Liver (tissue), 9 donors: ENCODE measurements around the gene MTARC2. TPM values are rescaled to one million over a fixed set of nuclear protein-coding genes. Genes with fewer than 3 reads are reported as not detected.
A peak's percentile ranks its signal among the peaks of the same experiment; 100 is the strongest.

Source experiments
- DNase-seq: peaks from one replicate; pipeline ENCODE4 v3.0.0-alpha.2; 2017; ENCODE audit warnings: low spot score
- H3K27ac ChIP-seq, 2 donors: one replicate each; pipeline ENCODE4 v1.7.0; 2013; ENCODE audit warnings: inconsistent platforms in 2 of 2, low read length in 2 of 2, control low read depth in 1 of 2, low read depth in 1 of 2, mild to moderate bottlenecking in 1 of 2
- H3K27me3 ChIP-seq, 4 donors: one replicate each; pipeline versions ENCODE4 v1.6.1 to v1.7.0; 2013; ENCODE audit warnings: low read length in 3 of 4, inconsistent platforms in 1 of 4, mild to moderate bottlenecking in 1 of 4, moderate library complexity in 1 of 4; ENCODE audit not compliant: control insufficient read depth in 4 of 4, insufficient read depth in 4 of 4
- H3K36me3 ChIP-seq, 4 donors: one replicate each; pipeline versions ENCODE4 v1.6.1 to v1.7.0; 2013; ENCODE audit warnings: low read length in 3 of 4, mild to moderate bottlenecking in 3 of 4, low read depth in 1 of 4, moderate library complexity in 1 of 4; ENCODE audit not compliant: control insufficient read depth in 4 of 4, insufficient read depth in 3 of 4
- H3K4me1 ChIP-seq, 4 donors: one replicate each; pipeline versions ENCODE4 v1.6.1 to v1.7.0; 2013; ENCODE audit warnings: low read length in 3 of 4, mild to moderate bottlenecking in 3 of 4, moderate library complexity in 1 of 4; ENCODE audit not compliant: control insufficient read depth in 4 of 4, insufficient read depth in 4 of 4
- H3K4me3 ChIP-seq, 3 donors: one replicate each; pipeline versions ENCODE4 v1.6.1 to v1.7.0; 2013; ENCODE audit warnings: low read length in 3 of 3, control low read depth in 1 of 3, low read depth in 1 of 3, mild to moderate bottlenecking in 1 of 3
- H3K9ac ChIP-seq, 2 donors: one replicate each; pipeline ENCODE4 v1.7.0; 2013; ENCODE audit warnings: low read length in 2 of 2, mild to moderate bottlenecking in 2 of 2, moderate library complexity in 2 of 2, control low read depth in 1 of 2, low read depth in 1 of 2
- H3K9me3 ChIP-seq, 4 donors: one replicate each; pipeline versions ENCODE4 v1.6.1 to v1.7.0; 2013; ENCODE audit warnings: low read length in 3 of 4; ENCODE audit not compliant: control insufficient read depth in 4 of 4
- ATF3 ChIP-seq: IDR thresholded peaks from 2 replicates; pipeline ENCODE4 v1.6.1; 2016; ENCODE audit warnings: antibody characterized with exemption
- EGR1 ChIP-seq, 2 donors: IDR thresholded peaks; 2 replicates each; pipeline ENCODE4 v1.6.1; 2016 to 2018; ENCODE audit warnings: antibody characterized with exemption in 2 of 2, low read depth in 2 of 2
- FOXA1 ChIP-seq: IDR thresholded peaks from 2 replicates; pipeline ENCODE4 v1.6.1; 2016; ENCODE audit warnings: antibody characterized with exemption
- FOXA2 ChIP-seq: IDR thresholded peaks from 2 replicates; pipeline ENCODE4 v1.6.1; 2016; ENCODE audit warnings: antibody characterized with exemption
- GABPA ChIP-seq, 2 donors: IDR thresholded peaks in 1 of 2; conservative IDR thresholded peaks in 1 of 2; 2 replicates each; pipeline ENCODE4 v1.6.1; 2016; ENCODE audit warnings: antibody characterized with exemption in 2 of 2, mild to moderate bottlenecking in 1 of 2, moderate library complexity in 1 of 2
- HNF4A ChIP-seq, 2 donors: conservative IDR thresholded peaks; 2 replicates each; pipeline ENCODE4 v1.6.1; 2016; ENCODE audit warnings: antibody characterized with exemption in 2 of 2, mild to moderate bottlenecking in 2 of 2
- HNF4G ChIP-seq: IDR thresholded peaks from 2 replicates; pipeline ENCODE4 v1.6.1; 2016; ENCODE audit warnings: antibody characterized with exemption
- JUND ChIP-seq, 2 donors: IDR thresholded peaks; 2 replicates each; pipeline ENCODE4 v1.6.1; 2016; ENCODE audit warnings: antibody characterized with exemption in 2 of 2
- NR2F2 ChIP-seq: IDR thresholded peaks from 2 replicates; pipeline ENCODE4 v1.6.1; 2016; ENCODE audit warnings: antibody characterized with exemption
- RAD21 ChIP-seq, 2 donors: IDR thresholded peaks; 2 replicates each; pipeline ENCODE4 v1.6.1; 2016; ENCODE audit warnings: antibody characterized with exemption in 2 of 2, mild to moderate bottlenecking in 2 of 2
- REST ChIP-seq: IDR thresholded peaks from 2 replicates; pipeline ENCODE4 v1.6.1; 2016; ENCODE audit warnings: antibody characterized with exemption, mild to moderate bottlenecking
- RXRA ChIP-seq, 2 donors: IDR thresholded peaks; 2 replicates each; pipeline ENCODE4 v1.6.1; 2017 to 2018; ENCODE audit warnings: antibody characterized with exemption in 2 of 2, mild to moderate bottlenecking in 1 of 2
- SP1 ChIP-seq: IDR thresholded peaks from 2 replicates; pipeline ENCODE4 v1.6.1; 2018; ENCODE audit warnings: antibody characterized with exemption, mild to moderate bottlenecking
- TAF1 ChIP-seq: conservative IDR thresholded peaks from 2 replicates; pipeline ENCODE4 v1.6.1; 2016; ENCODE audit warnings: antibody characterized with exemption, mild to moderate bottlenecking
- YY1 ChIP-seq: IDR thresholded peaks from 2 replicates; pipeline ENCODE4 v1.6.1; 2016; ENCODE audit warnings: antibody characterized with exemption, mild to moderate bottlenecking
- ZBTB33 ChIP-seq: IDR thresholded peaks from 2 replicates; pipeline ENCODE4 v1.6.1; 2016; ENCODE audit warnings: antibody characterized with exemption
- WGBS: extraction: QIAGEN DNeasy Blood & Tissue Kit; methylation state at CpG from one replicate; pipeline ENCODE4 v1.1.7; 2013; 5-methylcytosine and 5-hydroxymethylcytosine counted together
- polyA plus RNA-seq, 2 donors: library from polyadenylated mRNA; stranded (reverse) in 1 of 2; unstranded in 1 of 2; fragments of 200-250 nt in 1 of 2; fragments of >200 nt in 1 of 2; fragmentation: Nextera tagmentation in 1 of 2; extraction: Ambion mirVana in 1 of 2; gene quantifications; one replicate each; pipeline versions ENCODE4 v1.2.1 to v1.2.3, GENCODE V29; 2013 to 2015
- total RNA-seq, 2 donors: library from RNA; depleted of rRNA; stranded (reverse); fragments of >200 nt; gene quantifications; one replicate each; pipeline ENCODE4 v1.2.3, GENCODE V29; 2014
- TF ChIP-seq, protein P1 (sequence below): IDR thresholded peaks from 2 replicates; pipeline ENCODE4 v1.6.1; 2016; ENCODE audit warnings: antibody characterized with exemption
- TF ChIP-seq, protein P2 (sequence below): fragments of 150-350 bp; IDR thresholded peaks from 2 replicates; pipeline ENCODE4 v1.5.1; 2017; ENCODE audit warnings: improper control_type of control experiment, low read depth, low read length; ENCODE audit not compliant: missing input control
- donor health status: healthy.
- donor health status: healthy.
- donor health status: healthy.
- donor health status: healthy.
- donor health status: healthy.

MTARC2 gene
- total and polyA plus RNA-seq, 4 donors = 24.9 to 96.1 (median 71.4) TPM

GRCh38 chr1:220730486-220730885 is 17.6 kb upstream of the MTARC2 start:
- H3K9ac ChIP-seq = no peak overlapping the region
- no peak overlapping the region for H3K27ac ChIP-seq
- no peaks in the 10 kb centered on the region for H3K27me3 ChIP-seq
- no peak overlapping the region for H3K4me3 ChIP-seq
- DNase-seq = no peak
- H3K4me1 ChIP-seq = peaks cover 7 to 33% (median 24%) of the 10 kb centered on the region in 4 donors
- TF ChIP-seq RXRA (IDR thresholded peaks at IDR 0.05) (no peak), HNF4G (no peak), RAD21 (IDR thresholded peaks at IDR 0.05) (no peak), ATF3 (no peak), ZBTB33 (no peak), TAF1 (no peak), SP1 (no peak), GABPA (IDR thresholded peaks at IDR 0.05 in 1 of 2, conservative IDR thresholded peaks at IDR 0.05 in 1 of 2) (no peak)
- TF ChIP-seq, protein P1, sequence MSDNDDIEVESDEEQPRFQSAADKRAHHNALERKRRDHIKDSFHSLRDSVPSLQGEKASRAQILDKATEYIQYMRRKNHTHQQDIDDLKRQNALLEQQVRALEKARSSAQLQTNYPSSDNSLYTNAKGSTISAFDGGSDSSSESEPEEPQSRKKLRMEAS = no peak
- TF ChIP-seq, protein P2, sequence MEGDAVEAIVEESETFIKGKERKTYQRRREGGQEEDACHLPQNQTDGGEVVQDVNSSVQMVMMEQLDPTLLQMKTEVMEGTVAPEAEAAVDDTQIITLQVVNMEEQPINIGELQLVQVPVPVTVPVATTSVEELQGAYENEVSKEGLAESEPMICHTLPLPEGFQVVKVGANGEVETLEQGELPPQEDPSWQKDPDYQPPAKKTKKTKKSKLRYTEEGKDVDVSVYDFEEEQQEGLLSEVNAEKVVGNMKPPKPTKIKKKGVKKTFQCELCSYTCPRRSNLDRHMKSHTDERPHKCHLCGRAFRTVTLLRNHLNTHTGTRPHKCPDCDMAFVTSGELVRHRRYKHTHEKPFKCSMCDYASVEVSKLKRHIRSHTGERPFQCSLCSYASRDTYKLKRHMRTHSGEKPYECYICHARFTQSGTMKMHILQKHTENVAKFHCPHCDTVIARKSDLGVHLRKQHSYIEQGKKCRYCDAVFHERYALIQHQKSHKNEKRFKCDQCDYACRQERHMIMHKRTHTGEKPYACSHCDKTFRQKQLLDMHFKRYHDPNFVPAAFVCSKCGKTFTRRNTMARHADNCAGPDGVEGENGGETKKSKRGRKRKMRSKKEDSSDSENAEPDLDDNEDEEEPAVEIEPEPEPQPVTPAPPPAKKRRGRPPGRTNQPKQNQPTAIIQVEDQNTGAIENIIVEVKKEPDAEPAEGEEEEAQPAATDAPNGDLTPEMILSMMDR = no peak
- no peaks in the 10 kb centered on the region for H3K9me3 ChIP-seq
- H3K36me3 ChIP-seq = no peaks in the 10 kb centered on the region
- WGBS = 90% methylated on average over 2 of the region's 2 CpGs

DNA sequence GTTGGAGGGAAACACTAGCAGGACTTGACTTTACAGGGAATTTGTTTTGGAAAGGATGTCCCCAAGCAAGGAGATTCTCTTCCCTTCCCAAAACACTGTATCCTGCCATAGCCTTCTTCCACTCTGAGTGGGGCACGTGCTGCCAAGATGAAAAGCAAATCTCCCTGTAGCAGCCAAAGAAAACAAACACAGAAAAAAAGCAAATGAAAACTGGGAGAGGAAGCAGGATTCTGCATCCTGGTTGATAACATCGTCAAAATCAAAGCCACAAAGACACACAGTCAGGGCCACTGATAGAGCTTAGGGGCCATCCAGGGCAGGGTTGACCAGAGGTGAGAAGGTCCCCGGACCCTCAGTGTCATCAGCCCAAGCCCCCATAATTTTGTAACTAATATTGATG is 16.0 kb upstream of the MTARC2 start:
- peak overlapping the region in 1 of 2 donors; percentile 45 for H3K27ac ChIP-seq
- DNase-seq = no peak
- no peaks in the 10 kb centered on the region for H3K9me3 ChIP-seq
- WGBS = 19% methylated on average over 3 of the region's 3 CpGs
- H3K36me3 ChIP-seq = no peaks in the 10 kb centered on the region
- no peaks in the 10 kb centered on the region for H3K27me3 ChIP-seq
- no peak overlapping the region for H3K4me3 ChIP-seq
- no peak for TF ChIP-seq ZBTB33
- TF ChIP-seq EGR1 (IDR thresholded peaks at IDR 0.05; ENCODE audit: low read depth in 2 of 2) = peak in 1 of 2 donors; percentile 7
- TF ChIP-seq HNF4G = no peak
- TF ChIP-seq, protein P1 = peak; percentile 56
- no peak for TF ChIP-seq JUND (IDR thresholded peaks at IDR 0.05)
- no peak for TF ChIP-seq RXRA (IDR thresholded peaks at IDR 0.05)
- TF ChIP-seq HNF4A (conservative IDR thresholded peaks at IDR 0.05) = no peak
- TF ChIP-seq YY1 = peak; percentile 39
- TF ChIP-seq GABPA (IDR thresholded peaks at IDR 0.05 in 1 of 2, conservative IDR thresholded peaks at IDR 0.05 in 1 of 2) = no peak
- TF ChIP-seq TAF1 = no peak
- TF ChIP-seq RAD21 (IDR thresholded peaks at IDR 0.05) = peak in 1 of 2 donors; percentile 16
- no peak for TF ChIP-seq REST
- no peak for TF ChIP-seq ATF3
- no peak for TF ChIP-seq NR2F2
- TF ChIP-seq, protein P2 = no peak
- no peak for TF ChIP-seq FOXA1
- TF ChIP-seq SP1 = no peak
- TF ChIP-seq FOXA2 = peak; percentile 20
- peaks cover 7 to 29% (median 24%) of the 10 kb centered on the region in 4 donors for H3K4me1 ChIP-seq
- H3K9ac ChIP-seq = no peak overlapping the region
